DMS53 treated with DMSO at 0.1 percent for 48 hours (cell line): Measurements from ENCODE around the gene GPRASP2.
"Not testable (repeated sequence)": the region's sequence is repeated elsewhere in the genome, so short reads cannot be mapped to it uniquely, and the experiment has no call there.

Experiments used
- DNase-seq: peaks from one replicate; lab custom pipeline; 2025; ENCODE audit not compliant: unreplicated experiment; lab: John Stamatoyannopoulos, UW

The GPRASP2 gene

GRCh38 chrX:102712216-102712966, at the start of gene GPRASP2:
Gene GPRASP2 (plus strand): TSS chrX:102712448. CDS start chrX:102714870, 2,422 bp downstream.
- DNase-seq, result no peak

- DNase-seq, result not testable (repeated sequence)
Measured at GRCh38 chrX:102663820-102664219, 48.4 kb upstream of the GPRASP2 start.

GRCh38 chrX:102667034-102667433, 45.2 kb upstream of the GPRASP2 start:
- not testable (repeated sequence) for DNase-seq

DNA sequence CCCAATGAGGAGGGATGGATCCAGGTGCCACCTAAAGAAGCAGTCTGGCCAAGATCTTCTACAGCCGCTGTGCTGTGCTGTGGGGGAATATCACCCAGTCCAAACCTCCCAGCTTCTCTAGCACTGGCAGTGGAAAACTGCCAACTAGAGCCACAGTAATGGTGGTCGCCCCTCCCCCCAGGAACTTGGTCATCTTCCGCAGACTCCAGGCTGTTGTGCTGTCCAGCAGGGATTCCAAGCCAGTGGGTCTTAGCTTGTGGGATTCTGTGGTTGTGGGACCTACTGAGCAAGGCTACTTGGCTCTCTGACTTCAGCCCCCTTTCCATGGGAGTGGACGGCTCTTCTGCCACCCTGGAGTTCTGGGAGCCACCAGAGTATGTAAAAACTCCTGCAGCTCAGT, 42.7 kb upstream of the GPRASP2 start:
- no peak for DNase-seq

GRCh38 chrX:102672856-102673255, 39.4 kb upstream of the GPRASP2 start:
- DNase-seq, result no peak

DNA sequence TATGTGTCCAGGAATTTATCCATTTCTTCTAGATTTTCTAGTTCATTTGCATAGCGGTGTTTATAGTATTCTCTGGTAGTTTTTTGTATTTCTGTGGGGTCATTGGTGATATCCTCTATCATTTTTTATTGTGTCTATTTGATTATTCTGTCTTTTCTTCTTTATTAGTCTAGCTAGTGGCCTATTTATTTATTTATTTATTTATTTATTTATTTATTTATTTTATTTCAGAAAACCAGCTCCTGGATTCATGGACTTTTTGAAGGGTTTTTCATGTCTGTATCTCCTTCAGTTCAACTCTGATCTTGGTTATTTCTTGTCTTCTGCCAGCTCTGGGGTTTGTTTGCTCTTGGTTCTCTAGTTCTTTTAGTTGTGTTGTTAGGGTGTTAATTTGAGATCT, 34.8 kb upstream of the GPRASP2 start:
- not testable (repeated sequence) for DNase-seq

GRCh38 chrX:102684772-102685520, 27.3 kb upstream of the GPRASP2 start:
- DNase-seq, result no peak

- DNase-seq, result no peak
Measured at GRCh38 chrX:102694749-102695148, 17.5 kb upstream of the GPRASP2 start.

- DNase-seq, result no peak
Measured at GRCh38 chrX:102696306-102696705, 15.9 kb upstream of the GPRASP2 start.

GRCh38 chrX:102697494-102697893, 14.8 kb upstream of the GPRASP2 start:
- DNase-seq, result no peak

DNA sequence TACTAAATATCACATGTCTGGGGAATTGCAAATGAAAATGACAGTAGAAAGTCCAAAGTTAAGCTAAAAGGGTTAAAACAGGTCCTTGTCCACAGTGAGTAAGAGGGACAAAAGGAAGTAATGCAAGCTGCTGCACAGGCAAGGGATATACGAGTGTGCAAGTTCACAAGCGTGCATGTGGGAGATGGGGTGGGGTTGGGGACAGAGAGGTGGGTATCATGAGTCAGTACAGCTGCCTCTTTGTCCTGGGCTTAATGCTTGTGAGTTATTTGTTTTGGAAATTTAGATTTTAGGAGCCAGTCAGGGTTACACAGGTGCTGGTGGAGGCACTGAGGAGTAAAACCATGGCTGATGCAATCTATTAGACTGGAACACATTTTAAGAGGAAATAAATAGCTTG, 3.3 kb upstream of the GPRASP2 start:
- DNase-seq, result no peak

GRCh38 chrX:102711872-102712215, 404 bp upstream of the GPRASP2 start:
- no peak for DNase-seq

GRCh38 chrX:102712981-102713625, 855 bp downstream of the GPRASP2 start:
- peak; percentile 34 for DNase-seq

- DNase-seq, result no peak
Measured at GRCh38 chrX:102714994-102715393, 2.7 kb downstream of the GPRASP2 start.

DNA sequence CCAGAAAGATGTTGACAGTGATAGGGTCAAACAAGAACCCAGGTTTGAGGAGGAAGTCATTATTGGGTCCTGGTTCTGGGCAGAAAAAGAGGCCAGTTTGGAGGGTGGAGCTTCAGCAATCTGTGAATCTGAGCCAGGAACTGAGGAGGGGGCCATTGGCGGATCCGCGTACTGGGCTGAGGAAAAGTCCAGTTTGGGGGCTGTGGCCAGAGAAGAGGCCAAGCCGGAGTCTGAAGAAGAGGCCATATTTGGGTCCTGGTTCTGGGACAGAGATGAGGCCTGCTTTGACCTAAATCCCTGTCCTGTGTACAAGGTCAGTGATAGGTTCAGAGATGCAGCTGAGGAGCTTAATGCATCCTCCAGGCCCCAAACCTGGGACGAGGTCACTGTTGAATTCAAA, 3.7 kb downstream of the GPRASP2 start:
- no peak for DNase-seq

DNA sequence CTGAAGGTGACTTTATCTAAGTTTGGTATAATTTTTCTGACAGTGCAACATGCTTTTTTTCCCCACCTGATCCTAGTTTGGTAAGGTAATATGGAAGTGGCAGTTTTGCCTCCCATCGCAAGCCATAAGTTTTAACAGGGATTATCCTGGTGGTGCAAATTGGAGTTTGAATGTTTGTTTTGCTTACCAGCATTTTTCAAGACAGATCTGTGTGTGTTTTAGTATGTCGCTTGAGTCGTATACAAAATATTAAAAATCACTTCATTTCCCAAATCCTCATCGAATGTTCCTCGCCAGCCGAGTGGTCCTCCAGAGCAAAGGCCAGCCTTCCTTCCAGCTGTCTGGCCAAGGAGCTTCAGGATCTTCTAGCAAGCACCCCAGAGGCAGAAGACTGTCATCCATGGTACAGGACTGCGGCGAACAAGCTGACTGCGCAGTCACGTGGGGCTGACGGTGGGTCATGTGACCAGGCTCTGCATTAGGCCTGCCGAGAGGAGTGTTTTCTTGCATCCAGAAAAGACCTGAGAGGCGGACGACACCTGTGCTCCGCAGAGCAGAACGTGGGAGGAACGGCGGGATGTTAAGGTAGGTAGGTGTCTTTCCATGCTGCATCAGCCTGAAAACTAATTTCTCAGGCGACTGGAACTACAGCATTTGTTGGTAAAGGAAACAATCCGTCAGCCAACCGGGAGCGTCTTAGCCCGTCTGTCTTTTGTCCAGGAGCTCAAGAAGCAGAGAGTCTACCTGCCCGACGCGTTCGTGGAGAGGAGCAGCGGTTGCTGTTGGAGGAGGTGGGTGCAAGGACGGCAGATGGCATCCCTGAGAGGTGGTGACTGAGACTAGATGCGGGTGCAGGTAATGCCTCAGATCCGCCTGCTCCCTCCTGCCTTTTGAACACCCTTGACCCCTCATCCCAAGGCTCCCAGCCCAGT, 8.3 kb downstream of the GPRASP2 start, which contains the start of gene GPRASP3:
GPRASP3 (plus strand) TSS at position 507 of the 932 bp plus-strand sequence. CDS start 28,253 bp downstream, outside the sequence.
- no peak for DNase-seq

- DNase-seq, result not testable (repeated sequence)
Measured at GRCh38 chrX:102721169-102721506, 8.9 kb downstream of the GPRASP2 start.

GRCh38 chrX:102723456-102723855, 11.2 kb downstream of the GPRASP2 start:
- DNase-seq, result no peak

DNA sequence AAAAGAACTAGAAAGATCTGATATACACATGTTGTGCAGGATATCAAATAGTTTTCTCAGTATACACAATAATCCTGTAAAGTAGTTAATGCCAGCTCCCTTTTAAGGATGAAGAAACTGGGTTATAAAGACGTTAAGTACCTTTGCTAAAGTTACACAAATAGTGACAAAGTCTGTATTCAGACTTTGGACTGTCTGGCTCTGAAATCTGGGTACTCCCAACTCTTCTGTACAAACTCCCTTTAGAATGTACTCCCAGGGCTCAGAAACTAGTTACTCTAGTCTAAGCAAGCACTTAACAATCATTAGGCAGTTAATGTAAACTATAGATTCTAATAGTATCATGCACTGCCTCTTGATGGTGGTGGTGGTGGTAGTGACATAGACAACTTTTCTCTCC, 15.5 kb downstream of the GPRASP2 start:
- no peak for DNase-seq

GRCh38 chrX:102728646-102729045, 16.4 kb downstream of the GPRASP2 start:
- no peak for DNase-seq

DNA sequence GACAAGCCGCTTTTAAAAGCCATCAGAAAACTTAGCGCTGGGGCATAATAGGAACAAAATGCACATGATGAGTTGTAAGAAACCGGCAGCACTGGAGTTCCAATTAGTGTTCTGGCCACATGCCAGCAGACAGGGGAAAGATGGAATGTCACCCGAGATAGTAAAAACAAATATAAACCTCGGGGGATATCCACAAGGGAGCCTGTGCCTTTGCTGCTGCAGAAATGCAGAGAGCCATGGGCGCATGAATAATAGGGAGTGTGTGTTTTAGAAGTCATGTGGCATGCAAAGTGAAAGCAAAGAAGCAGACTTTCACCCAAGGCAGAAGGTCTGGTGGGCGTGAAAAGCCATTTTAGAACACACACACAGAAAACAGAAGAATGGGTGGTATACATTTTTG, 27.4 kb downstream of the GPRASP2 start:
- no peak for DNase-seq
